Measurements from ENCODE around the gene THEM4. TPM values are rescaled to one million over a fixed set of nuclear protein-coding genes. Genes with fewer than 3 reads are reported as not detected.
A peak's percentile ranks its signal among the peaks of the same experiment; 100 is the strongest.

THEM4 gene
- total and polyA plus RNA-seq, 2 experiments from 2014 or later: 13.4 to 20.4 TPM

GRCh38 chr1:151839457-151840403 is 69.6 kb downstream of the THEM4 start, which contains the start of gene C2CD4D (continued):
- TF ChIP-seq ZNF462 (CRISPR knock-in tag; IDR thresholded peaks at IDR 0.05): no peak
- TF ChIP-seq ZNF331 (CRISPR knock-in tag; IDR thresholded peaks at IDR 0.05; ENCODE audit: low read depth): no peak
- 0 out of 4 replicates have a peak, but pooled peaks of 1 of the 2 experiments have one; percentile 14 for TF ChIP-seq CTCF (conservative IDR thresholded peaks at IDR 0.05; ENCODE audit: low read depth in 2 of 2)
- no peak for TF ChIP-seq REST (IDR thresholded peaks at IDR 0.05; ENCODE audit: unreplicated experiment)
